ENCODE results near the gene ICAM1.

The ICAM1 gene

GRCh38 chr19:10243606-10244005, 27.3 kb upstream of the ICAM1 start:
- FAIRE-seq, result no peak

- no peak for FAIRE-seq
These were observed 25.6 kb upstream of the ICAM1 start for GRCh38 chr19:10245189-10245939.

GRCh38 chr19:10246511-10246910, 24.4 kb upstream of the ICAM1 start:
- no peak for FAIRE-seq

- FAIRE-seq, result peak; percentile 94
These were observed 18.9 kb upstream of the ICAM1 start, which contains the start of gene MRPL4 for GRCh38 chr19:10251792-10252694. Gene MRPL4, plus strand, starts transcription at chr19:10252214. Its CDS starts 40 bp downstream, at chr19:10252254.

GRCh38 chr19:10252707-10253106, 18.2 kb upstream of the ICAM1 start:
- FAIRE-seq, result no peak

GRCh38 chr19:10254244-10254643, 16.7 kb upstream of the ICAM1 start:
- FAIRE-seq, result no peak

- no peak for FAIRE-seq
These were observed 15.6 kb upstream of the ICAM1 start for GRCh38 chr19:10255358-10255757.

- no peak for FAIRE-seq
These were observed 14.4 kb upstream of the ICAM1 start for GRCh38 chr19:10256551-10256950.

GRCh38 chr19:10256970-10257615, 13.8 kb upstream of the ICAM1 start:
- FAIRE-seq, result no peak

GRCh38 chr19:10258080-10258710, 12.7 kb upstream of the ICAM1 start:
- FAIRE-seq, result no peak

- no peak for FAIRE-seq
These were observed 11.6 kb upstream of the ICAM1 start for GRCh38 chr19:10259162-10259905.

- no peak for FAIRE-seq
These were observed 10.8 kb upstream of the ICAM1 start for GRCh38 chr19:10260141-10260584.

GRCh38 chr19:10262771-10263170, 8.1 kb upstream of the ICAM1 start:
- no peak for FAIRE-seq

GRCh38 chr19:10266706-10267105, 4.2 kb upstream of the ICAM1 start:
- no peak for FAIRE-seq

GRCh38 chr19:10268071-10268470, 2.8 kb upstream of the ICAM1 start:
- FAIRE-seq, result no peak

GRCh38 chr19:10269333-10270179, 1.4 kb upstream of the ICAM1 start:
- FAIRE-seq, result no peak

- no peak for FAIRE-seq
These were observed 722 bp upstream of the ICAM1 start for GRCh38 chr19:10270180-10270615.

GRCh38 chr19:10271543-10272086, 695 bp downstream of the ICAM1 start:
- FAIRE-seq, result no peak

- no peak for FAIRE-seq
These were observed 3.7 kb downstream of the ICAM1 start for GRCh38 chr19:10274589-10274988.

GRCh38 chr19:10277795-10278589, 7.1 kb downstream of the ICAM1 start:
- FAIRE-seq, result no peak

All from TTC549 (cell line).